Ishikawa (cell line): ENCODE measurements around the gene BTG1.

Source experiments
- CEBPB ChIP-seq: IDR thresholded peaks from 2 replicates; pipeline ENCODE4 v1.6.1; 2012
- CREB1 ChIP-seq: IDR thresholded peaks from 2 replicates; pipeline ENCODE4 v1.6.1; 2012; ENCODE audit warnings: low read depth
- EGR1 ChIP-seq: IDR thresholded peaks from 2 replicates; pipeline ENCODE4 v1.6.1; 2012
- EP300 ChIP-seq: IDR thresholded peaks from 2 replicates; pipeline ENCODE4 v1.6.1; 2012; ENCODE audit warnings: borderline replicate concordance
- FOXM1 ChIP-seq: IDR thresholded peaks from 2 replicates; pipeline ENCODE4 v1.6.1; 2012; ENCODE audit warnings: low read depth, borderline replicate concordance
- NFIC ChIP-seq: IDR thresholded peaks from 2 replicates; pipeline ENCODE4 v1.6.1; 2012
- RAD21 ChIP-seq: IDR thresholded peaks from 2 replicates; pipeline ENCODE4 v1.6.1; 2012; ENCODE audit warnings: low read depth
- TAF1 ChIP-seq: IDR thresholded peaks from 2 replicates; pipeline ENCODE4 v1.6.1; 2012; ENCODE audit warnings: low read depth, mild to moderate bottlenecking
- TCF12 ChIP-seq: IDR thresholded peaks from 2 replicates; pipeline ENCODE4 v1.6.1; 2012; ENCODE audit warnings: low read depth
- TEAD4 ChIP-seq: IDR thresholded peaks from 2 replicates; pipeline ENCODE4 v1.6.1; 2012
- USF1 ChIP-seq: IDR thresholded peaks from 2 replicates; pipeline ENCODE4 v1.6.1; 2012
- YY1 ChIP-seq: IDR thresholded peaks from 2 replicates; pipeline ENCODE4 v1.6.1; 2012; ENCODE audit warnings: low read depth
- ZBTB7A ChIP-seq: IDR thresholded peaks from 2 replicates; pipeline ENCODE4 v1.6.1; 2012; ENCODE audit warnings: low read depth
- TF ChIP-seq, protein P1 (sequence below): IDR thresholded peaks from 2 replicates; pipeline ENCODE4 v1.6.1; 2012
- TF ChIP-seq, protein P2 (sequence below): IDR thresholded peaks from 2 replicates; pipeline ENCODE4 v1.6.1; 2012; ENCODE audit warnings: low read depth, mild to moderate bottlenecking

The BTG1 gene

GRCh38 chr12:92130999-92131398, 14.6 kb downstream of the BTG1 start:
- TF ChIP-seq USF1 (no peak), CEBPB (no peak), RAD21 (no peak), YY1 (no peak), TCF12 (no peak), ZBTB7A (no peak), EP300 (no peak), NFIC (no peak), EGR1 (no peak), FOXM1 (no peak), CREB1 (no peak), TAF1 (no peak), TEAD4 (no peak)
- TF ChIP-seq, protein P1, sequence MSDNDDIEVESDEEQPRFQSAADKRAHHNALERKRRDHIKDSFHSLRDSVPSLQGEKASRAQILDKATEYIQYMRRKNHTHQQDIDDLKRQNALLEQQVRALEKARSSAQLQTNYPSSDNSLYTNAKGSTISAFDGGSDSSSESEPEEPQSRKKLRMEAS: no peak
- TF ChIP-seq, protein P2, sequence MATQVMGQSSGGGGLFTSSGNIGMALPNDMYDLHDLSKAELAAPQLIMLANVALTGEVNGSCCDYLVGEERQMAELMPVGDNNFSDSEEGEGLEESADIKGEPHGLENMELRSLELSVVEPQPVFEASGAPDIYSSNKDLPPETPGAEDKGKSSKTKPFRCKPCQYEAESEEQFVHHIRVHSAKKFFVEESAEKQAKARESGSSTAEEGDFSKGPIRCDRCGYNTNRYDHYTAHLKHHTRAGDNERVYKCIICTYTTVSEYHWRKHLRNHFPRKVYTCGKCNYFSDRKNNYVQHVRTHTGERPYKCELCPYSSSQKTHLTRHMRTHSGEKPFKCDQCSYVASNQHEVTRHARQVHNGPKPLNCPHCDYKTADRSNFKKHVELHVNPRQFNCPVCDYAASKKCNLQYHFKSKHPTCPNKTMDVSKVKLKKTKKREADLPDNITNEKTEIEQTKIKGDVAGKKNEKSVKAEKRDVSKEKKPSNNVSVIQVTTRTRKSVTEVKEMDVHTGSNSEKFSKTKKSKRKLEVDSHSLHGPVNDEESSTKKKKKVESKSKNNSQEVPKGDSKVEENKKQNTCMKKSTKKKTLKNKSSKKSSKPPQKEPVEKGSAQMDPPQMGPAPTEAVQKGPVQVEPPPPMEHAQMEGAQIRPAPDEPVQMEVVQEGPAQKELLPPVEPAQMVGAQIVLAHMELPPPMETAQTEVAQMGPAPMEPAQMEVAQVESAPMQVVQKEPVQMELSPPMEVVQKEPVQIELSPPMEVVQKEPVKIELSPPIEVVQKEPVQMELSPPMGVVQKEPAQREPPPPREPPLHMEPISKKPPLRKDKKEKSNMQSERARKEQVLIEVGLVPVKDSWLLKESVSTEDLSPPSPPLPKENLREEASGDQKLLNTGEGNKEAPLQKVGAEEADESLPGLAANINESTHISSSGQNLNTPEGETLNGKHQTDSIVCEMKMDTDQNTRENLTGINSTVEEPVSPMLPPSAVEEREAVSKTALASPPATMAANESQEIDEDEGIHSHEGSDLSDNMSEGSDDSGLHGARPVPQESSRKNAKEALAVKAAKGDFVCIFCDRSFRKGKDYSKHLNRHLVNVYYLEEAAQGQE: no peak

DNA sequence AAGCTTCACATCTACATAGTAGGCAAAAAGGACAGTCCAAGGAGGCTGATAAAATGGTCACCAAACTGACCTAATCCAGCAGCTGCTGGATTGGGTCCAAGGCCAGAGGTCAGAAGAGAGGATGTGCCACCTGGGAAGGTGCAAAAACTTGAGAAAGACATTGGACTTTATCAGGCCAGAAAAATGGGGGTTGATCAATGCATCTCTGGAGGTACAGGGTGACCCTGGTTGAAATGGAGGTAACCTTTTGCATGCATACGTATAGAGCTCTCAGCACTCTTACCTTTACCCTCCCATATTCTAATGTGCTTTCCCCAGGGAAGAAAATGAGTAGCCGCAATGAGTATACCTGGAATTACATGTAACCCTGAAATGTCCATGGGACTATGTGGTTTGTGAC, 16.0 kb downstream of the BTG1 start:
- no peak for TF ChIP-seq EP300
- TF ChIP-seq USF1: no peak
- TF ChIP-seq TCF12: no peak
- TF ChIP-seq, protein P2: no peak
- TF ChIP-seq YY1: no peak
- TF ChIP-seq CEBPB: no peak
- TF ChIP-seq NFIC: no peak

GRCh38 chr12:92128612-92129011, 17.0 kb downstream of the BTG1 start:
- no peak for TF ChIP-seq TAF1
- no peak for TF ChIP-seq EGR1
- TF ChIP-seq, protein P1: no peak
- TF ChIP-seq, protein P2: no peak
- TF ChIP-seq YY1: no peak
- no peak for TF ChIP-seq USF1
- no peak for TF ChIP-seq TCF12
- TF ChIP-seq ZBTB7A: no peak
- TF ChIP-seq EP300: no peak
- TF ChIP-seq CREB1: no peak
- no peak for TF ChIP-seq FOXM1
- no peak for TF ChIP-seq RAD21
- TF ChIP-seq TEAD4: no peak
- TF ChIP-seq CEBPB: no peak

- no peak for TF ChIP-seq NFIC
- TF ChIP-seq EGR1: no peak
- TF ChIP-seq TEAD4: no peak
- TF ChIP-seq TAF1: no peak
- no peak for TF ChIP-seq RAD21
- TF ChIP-seq YY1: no peak
- no peak for TF ChIP-seq FOXM1
- no peak for TF ChIP-seq CREB1
- no peak for TF ChIP-seq EP300
- no peak for TF ChIP-seq ZBTB7A
- TF ChIP-seq TCF12: no peak
- no peak for TF ChIP-seq USF1
- TF ChIP-seq CEBPB: no peak
- TF ChIP-seq, protein P2: no peak
- TF ChIP-seq, protein P1: no peak
Measured at GRCh38 chr12:92124689-92125029, 21.0 kb downstream of the BTG1 start.
